ENCODE measurements around the gene TMEM248.

DNA sequence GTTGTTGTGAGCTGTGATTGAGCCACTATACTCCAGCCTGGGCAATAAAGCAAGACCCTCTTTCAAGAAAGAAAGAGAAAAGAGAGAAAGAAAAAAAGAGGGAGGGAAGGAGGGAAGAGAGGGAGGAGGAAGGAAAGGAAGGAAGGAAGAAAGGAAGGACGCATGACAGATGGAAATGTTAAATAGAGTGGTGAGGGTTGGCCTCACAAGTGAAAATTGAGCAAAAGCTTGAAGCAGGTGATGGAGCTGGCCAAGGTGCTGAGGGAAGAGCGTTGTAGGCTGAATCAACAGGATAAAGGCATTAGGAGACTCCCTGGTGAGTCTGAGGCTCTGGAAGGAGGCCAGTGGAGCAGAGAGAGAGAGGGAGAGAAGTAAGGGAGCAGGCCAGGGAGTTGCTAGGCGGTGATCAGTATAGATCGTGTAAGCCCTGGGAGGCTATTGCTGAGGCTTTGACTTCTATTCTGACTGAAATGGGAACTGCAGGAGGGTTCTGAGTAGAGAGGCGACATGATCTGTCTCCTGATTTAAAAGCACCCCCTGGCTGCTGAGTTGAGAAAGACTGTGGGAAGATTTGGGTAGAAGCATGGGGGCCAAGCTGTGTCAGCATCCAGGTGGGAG is 26.5 kb upstream of the TMEM248 start:
- TF ChIP-seq, protein P1, sequence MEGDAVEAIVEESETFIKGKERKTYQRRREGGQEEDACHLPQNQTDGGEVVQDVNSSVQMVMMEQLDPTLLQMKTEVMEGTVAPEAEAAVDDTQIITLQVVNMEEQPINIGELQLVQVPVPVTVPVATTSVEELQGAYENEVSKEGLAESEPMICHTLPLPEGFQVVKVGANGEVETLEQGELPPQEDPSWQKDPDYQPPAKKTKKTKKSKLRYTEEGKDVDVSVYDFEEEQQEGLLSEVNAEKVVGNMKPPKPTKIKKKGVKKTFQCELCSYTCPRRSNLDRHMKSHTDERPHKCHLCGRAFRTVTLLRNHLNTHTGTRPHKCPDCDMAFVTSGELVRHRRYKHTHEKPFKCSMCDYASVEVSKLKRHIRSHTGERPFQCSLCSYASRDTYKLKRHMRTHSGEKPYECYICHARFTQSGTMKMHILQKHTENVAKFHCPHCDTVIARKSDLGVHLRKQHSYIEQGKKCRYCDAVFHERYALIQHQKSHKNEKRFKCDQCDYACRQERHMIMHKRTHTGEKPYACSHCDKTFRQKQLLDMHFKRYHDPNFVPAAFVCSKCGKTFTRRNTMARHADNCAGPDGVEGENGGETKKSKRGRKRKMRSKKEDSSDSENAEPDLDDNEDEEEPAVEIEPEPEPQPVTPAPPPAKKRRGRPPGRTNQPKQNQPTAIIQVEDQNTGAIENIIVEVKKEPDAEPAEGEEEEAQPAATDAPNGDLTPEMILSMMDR (conservative IDR thresholded peaks at IDR 0.05; ENCODE audit: low read depth in 2 of 2): peak; percentile 54 to 66
- TF ChIP-seq, protein P2, sequence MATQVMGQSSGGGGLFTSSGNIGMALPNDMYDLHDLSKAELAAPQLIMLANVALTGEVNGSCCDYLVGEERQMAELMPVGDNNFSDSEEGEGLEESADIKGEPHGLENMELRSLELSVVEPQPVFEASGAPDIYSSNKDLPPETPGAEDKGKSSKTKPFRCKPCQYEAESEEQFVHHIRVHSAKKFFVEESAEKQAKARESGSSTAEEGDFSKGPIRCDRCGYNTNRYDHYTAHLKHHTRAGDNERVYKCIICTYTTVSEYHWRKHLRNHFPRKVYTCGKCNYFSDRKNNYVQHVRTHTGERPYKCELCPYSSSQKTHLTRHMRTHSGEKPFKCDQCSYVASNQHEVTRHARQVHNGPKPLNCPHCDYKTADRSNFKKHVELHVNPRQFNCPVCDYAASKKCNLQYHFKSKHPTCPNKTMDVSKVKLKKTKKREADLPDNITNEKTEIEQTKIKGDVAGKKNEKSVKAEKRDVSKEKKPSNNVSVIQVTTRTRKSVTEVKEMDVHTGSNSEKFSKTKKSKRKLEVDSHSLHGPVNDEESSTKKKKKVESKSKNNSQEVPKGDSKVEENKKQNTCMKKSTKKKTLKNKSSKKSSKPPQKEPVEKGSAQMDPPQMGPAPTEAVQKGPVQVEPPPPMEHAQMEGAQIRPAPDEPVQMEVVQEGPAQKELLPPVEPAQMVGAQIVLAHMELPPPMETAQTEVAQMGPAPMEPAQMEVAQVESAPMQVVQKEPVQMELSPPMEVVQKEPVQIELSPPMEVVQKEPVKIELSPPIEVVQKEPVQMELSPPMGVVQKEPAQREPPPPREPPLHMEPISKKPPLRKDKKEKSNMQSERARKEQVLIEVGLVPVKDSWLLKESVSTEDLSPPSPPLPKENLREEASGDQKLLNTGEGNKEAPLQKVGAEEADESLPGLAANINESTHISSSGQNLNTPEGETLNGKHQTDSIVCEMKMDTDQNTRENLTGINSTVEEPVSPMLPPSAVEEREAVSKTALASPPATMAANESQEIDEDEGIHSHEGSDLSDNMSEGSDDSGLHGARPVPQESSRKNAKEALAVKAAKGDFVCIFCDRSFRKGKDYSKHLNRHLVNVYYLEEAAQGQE (IDR thresholded peaks at IDR 0.05; ENCODE audit: unreplicated experiment): peak; percentile 82
- TF ChIP-seq EZH2 (IDR thresholded peaks at IDR 0.05; ENCODE audit: low read depth, unreplicated experiment): no peak
- TF ChIP-seq POLR2AphosphoS5 (IDR thresholded peaks at IDR 0.05; ENCODE audit: low read depth): no peak
- TF ChIP-seq CREB1 (CRISPR knock-in tag; IDR thresholded peaks at IDR 0.05; ENCODE audit: low read depth): no peak
- TF ChIP-seq, protein P3, sequence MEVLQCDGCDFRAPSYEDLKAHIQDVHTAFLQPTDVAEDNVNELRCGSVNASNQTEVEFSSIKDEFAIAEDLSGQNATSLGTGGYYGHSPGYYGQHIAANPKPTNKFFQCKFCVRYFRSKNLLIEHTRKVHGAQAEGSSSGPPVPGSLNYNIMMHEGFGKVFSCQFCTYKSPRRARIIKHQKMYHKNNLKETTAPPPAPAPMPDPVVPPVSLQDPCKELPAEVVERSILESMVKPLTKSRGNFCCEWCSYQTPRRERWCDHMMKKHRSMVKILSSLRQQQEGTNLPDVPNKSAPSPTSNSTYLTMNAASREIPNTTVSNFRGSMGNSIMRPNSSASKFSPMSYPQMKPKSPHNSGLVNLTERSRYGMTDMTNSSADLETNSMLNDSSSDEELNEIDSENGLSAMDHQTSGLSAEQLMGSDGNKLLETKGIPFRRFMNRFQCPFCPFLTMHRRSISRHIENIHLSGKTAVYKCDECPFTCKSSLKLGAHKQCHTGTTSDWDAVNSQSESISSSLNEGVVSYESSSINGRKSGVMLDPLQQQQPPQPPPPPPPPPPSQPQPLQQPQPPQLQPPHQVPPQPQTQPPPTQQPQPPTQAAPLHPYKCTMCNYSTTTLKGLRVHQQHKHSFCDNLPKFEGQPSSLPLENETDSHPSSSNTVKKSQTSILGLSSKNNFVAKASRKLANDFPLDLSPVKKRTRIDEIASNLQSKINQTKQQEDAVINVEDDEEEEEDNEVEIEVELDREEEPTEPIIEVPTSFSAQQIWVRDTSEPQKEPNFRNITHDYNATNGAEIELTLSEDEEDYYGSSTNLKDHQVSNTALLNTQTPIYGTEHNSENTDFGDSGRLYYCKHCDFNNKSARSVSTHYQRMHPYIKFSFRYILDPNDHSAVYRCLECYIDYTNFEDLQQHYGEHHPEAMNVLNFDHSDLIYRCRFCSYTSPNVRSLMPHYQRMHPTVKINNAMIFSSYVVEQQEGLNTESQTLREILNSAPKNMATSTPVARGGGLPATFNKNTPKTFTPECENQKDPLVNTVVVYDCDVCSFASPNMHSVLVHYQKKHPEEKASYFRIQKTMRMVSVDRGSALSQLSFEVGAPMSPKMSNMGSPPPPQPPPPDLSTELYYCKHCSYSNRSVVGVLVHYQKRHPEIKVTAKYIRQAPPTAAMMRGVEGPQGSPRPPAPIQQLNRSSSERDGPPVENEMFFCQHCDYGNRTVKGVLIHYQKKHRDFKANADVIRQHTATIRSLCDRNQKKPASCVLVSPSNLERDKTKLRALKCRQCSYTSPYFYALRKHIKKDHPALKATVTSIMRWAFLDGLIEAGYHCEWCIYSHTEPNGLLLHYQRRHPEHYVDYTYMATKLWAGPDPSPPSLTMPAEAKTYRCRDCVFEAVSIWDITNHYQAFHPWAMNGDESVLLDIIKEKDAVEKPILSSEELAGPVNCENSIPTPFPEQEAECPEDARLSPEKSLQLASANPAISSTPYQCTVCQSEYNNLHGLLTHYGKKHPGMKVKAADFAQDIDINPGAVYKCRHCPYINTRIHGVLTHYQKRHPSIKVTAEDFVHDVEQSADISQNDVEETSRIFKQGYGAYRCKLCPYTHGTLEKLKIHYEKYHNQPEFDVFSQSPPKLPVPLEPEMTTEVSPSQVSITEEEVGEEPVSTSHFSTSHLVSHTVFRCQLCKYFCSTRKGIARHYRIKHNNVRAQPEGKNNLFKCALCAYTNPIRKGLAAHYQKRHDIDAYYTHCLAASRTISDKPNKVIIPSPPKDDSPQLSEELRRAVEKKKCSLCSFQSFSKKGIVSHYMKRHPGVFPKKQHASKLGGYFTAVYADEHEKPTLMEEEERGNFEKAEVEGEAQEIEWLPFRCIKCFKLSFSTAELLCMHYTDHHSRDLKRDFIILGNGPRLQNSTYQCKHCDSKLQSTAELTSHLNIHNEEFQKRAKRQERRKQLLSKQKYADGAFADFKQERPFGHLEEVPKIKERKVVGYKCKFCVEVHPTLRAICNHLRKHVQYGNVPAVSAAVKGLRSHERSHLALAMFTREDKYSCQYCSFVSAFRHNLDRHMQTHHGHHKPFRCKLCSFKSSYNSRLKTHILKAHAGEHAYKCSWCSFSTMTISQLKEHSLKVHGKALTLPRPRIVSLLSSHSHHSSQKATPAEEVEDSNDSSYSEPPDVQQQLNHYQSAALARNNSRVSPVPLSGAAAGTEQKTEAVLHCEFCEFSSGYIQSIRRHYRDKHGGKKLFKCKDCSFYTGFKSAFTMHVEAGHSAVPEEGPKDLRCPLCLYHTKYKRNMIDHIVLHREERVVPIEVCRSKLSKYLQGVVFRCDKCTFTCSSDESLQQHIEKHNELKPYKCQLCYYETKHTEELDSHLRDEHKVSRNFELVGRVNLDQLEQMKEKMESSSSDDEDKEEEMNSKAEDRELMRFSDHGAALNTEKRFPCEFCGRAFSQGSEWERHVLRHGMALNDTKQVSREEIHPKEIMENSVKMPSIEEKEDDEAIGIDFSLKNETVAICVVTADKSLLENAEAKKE (CRISPR knock-in tag; IDR thresholded peaks at IDR 0.05): peak; percentile 2; the same call in 1 of the 2 replicates
- no peak for TF ChIP-seq STAT1 (IDR thresholded peaks at IDR 0.05; ENCODE audit: unreplicated experiment)
- no peak for TF ChIP-seq EZH2phosphoT487 (IDR thresholded peaks at IDR 0.05; ENCODE audit: unreplicated experiment)
- TF ChIP-seq, protein P4, sequence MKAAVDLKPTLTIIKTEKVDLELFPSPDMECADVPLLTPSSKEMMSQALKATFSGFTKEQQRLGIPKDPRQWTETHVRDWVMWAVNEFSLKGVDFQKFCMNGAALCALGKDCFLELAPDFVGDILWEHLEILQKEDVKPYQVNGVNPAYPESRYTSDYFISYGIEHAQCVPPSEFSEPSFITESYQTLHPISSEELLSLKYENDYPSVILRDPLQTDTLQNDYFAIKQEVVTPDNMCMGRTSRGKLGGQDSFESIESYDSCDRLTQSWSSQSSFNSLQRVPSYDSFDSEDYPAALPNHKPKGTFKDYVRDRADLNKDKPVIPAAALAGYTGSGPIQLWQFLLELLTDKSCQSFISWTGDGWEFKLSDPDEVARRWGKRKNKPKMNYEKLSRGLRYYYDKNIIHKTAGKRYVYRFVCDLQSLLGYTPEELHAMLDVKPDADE (IDR thresholded peaks at IDR 0.05): no peak
- no peak for TF ChIP-seq ZNF114 (CRISPR knock-in tag; IDR thresholded peaks at IDR 0.05)
- TF ChIP-seq NANOG (IDR thresholded peaks at IDR 0.05; ENCODE audit: borderline replicate concordance): no peak
- no peak for TF ChIP-seq ZNF331 (CRISPR knock-in tag; IDR thresholded peaks at IDR 0.05; ENCODE audit: low read depth)
